ENCODE data around the gene MEMO1.
"Not testable (repeated sequence)": the region's sequence is repeated elsewhere in the genome, so short reads cannot be mapped to it uniquely, and the experiment has no call there.

The MEMO1 gene

GRCh38 chr2:31901900-31902299, 108.9 kb downstream of the MEMO1 start:
- no peak for DNase-seq

- DNase-seq: not testable (repeated sequence)
Measured at GRCh38 chr2:31900156-31900555, 110.7 kb downstream of the MEMO1 start.

- not testable (repeated sequence) for DNase-seq
Measured at GRCh38 chr2:31898346-31898745, 112.5 kb downstream of the MEMO1 start.

GRCh38 chr2:31897340-31897739, 113.5 kb downstream of the MEMO1 start:
- DNase-seq: not testable (repeated sequence)

GRCh38 chr2:31896293-31896692, 114.5 kb downstream of the MEMO1 start:
- no peak for DNase-seq

- DNase-seq: no peak
Measured at GRCh38 chr2:31894656-31895055, 116.2 kb downstream of the MEMO1 start.

- no peak for DNase-seq
Measured at GRCh38 chr2:31893094-31893493, 117.7 kb downstream of the MEMO1 start.

GRCh38 chr2:31889044-31889443, 121.8 kb downstream of the MEMO1 start:
- DNase-seq: no peak

- no peak for DNase-seq
Measured at GRCh38 chr2:31888550-31888949, 122.3 kb downstream of the MEMO1 start.

- no peak for DNase-seq
Measured at GRCh38 chr2:31886700-31887099, 124.1 kb downstream of the MEMO1 start.

- DNase-seq: no peak
Measured at GRCh38 chr2:31877008-31877407, 133.8 kb downstream of the MEMO1 start.

GRCh38 chr2:31874071-31874470, 136.7 kb downstream of the MEMO1 start:
- no peak for DNase-seq

GRCh38 chr2:31865215-31865614, 145.6 kb downstream of the MEMO1 start:
- DNase-seq: no peak

- DNase-seq: no peak
Measured at GRCh38 chr2:31863867-31864266, 146.9 kb downstream of the MEMO1 start.

GRCh38 chr2:31863015-31863656, 147.7 kb downstream of the MEMO1 start:
- DNase-seq: not testable (repeated sequence)

GRCh38 chr2:31859959-31860358, 150.8 kb downstream of the MEMO1 start:
- no peak for DNase-seq

GRCh38 chr2:31853521-31853920, 157.3 kb downstream of the MEMO1 start:
- DNase-seq: no peak

GRCh38 chr2:31842150-31842549, 168.7 kb downstream of the MEMO1 start:
- not testable (repeated sequence) for DNase-seq

- DNase-seq: no peak
Measured at GRCh38 chr2:31835450-31835849, 175.4 kb downstream of the MEMO1 start.

- no peak for DNase-seq
Measured at GRCh38 chr2:31832363-31832762, 178.4 kb downstream of the MEMO1 start.

GRCh38 chr2:31831585-31831984, 179.2 kb downstream of the MEMO1 start:
- no peak for DNase-seq

GRCh38 chr2:31828891-31829290, 181.9 kb downstream of the MEMO1 start:
- no peak for DNase-seq

- no peak for DNase-seq
Measured at GRCh38 chr2:31823558-31823957, 187.2 kb downstream of the MEMO1 start.

- DNase-seq: no peak
Measured at GRCh38 chr2:31822587-31822986, 188.2 kb downstream of the MEMO1 start.
